AG08395 (cell line): ENCODE data around the gene KIF21A.
A peak's percentile ranks its signal among the peaks of the same experiment; 100 is the strongest.
"Not testable (repeated sequence)": the region's sequence is repeated elsewhere in the genome, so short reads cannot be mapped to it uniquely, and the experiment has no call there.

Experiments
- DNase-seq: peaks from one replicate; pipeline ENCODE4 v3.0.0; 2012; ENCODE audit warnings: mixed read lengths, low spot score

Gene KIF21A

GRCh38 chr12:39341761-39342160 is 101.2 kb downstream of the KIF21A start:
- no peak for DNase-seq

GRCh38 chr12:39341179-39341578 is 101.7 kb downstream of the KIF21A start:
- no peak for DNase-seq

GRCh38 chr12:39332661-39333175 is 110.2 kb downstream of the KIF21A start:
- no peak for DNase-seq

GRCh38 chr12:39331539-39332261 is 111.2 kb downstream of the KIF21A start:
- no peak for DNase-seq

- DNase-seq, result no peak
Observed at GRCh38 chr12:39329876-39330275, 113.0 kb downstream of the KIF21A start.

- DNase-seq, result peak; percentile 3
Observed at GRCh38 chr12:39329018-39329417, 113.9 kb downstream of the KIF21A start.

GRCh38 chr12:39327965-39328364 is 115.0 kb downstream of the KIF21A start:
- no peak for DNase-seq

- DNase-seq, result no peak
Observed at GRCh38 chr12:39327510-39327909, 115.4 kb downstream of the KIF21A start.

- no peak for DNase-seq
Observed at GRCh38 chr12:39319180-39319579, 123.7 kb downstream of the KIF21A start.

GRCh38 chr12:39314547-39314946 is 128.4 kb downstream of the KIF21A start:
- no peak for DNase-seq

- DNase-seq, result no peak
Observed at GRCh38 chr12:39309516-39309915, 133.4 kb downstream of the KIF21A start.

GRCh38 chr12:39301422-39301821 is 141.5 kb downstream of the KIF21A start:
- DNase-seq, result no peak

- no peak for DNase-seq
Observed at GRCh38 chr12:39300799-39301198, 142.1 kb downstream of the KIF21A start.

GRCh38 chr12:39297891-39298290 is 145.0 kb downstream of the KIF21A start:
- no peak for DNase-seq

GRCh38 chr12:39296496-39296895 is 146.4 kb downstream of the KIF21A start:
- DNase-seq, result no peak

GRCh38 chr12:39295593-39295992 is 147.3 kb downstream of the KIF21A start:
- not testable (repeated sequence) for DNase-seq

GRCh38 chr12:39294715-39295114 is 148.2 kb downstream of the KIF21A start:
- DNase-seq, result no peak

GRCh38 chr12:39292125-39292630 is 150.7 kb downstream of the KIF21A start:
- no peak for DNase-seq

GRCh38 chr12:39287817-39288216 is 155.1 kb downstream of the KIF21A start:
- DNase-seq, result no peak

GRCh38 chr12:39287409-39287808 is 155.5 kb downstream of the KIF21A start:
- no peak for DNase-seq

- no peak for DNase-seq
Observed at GRCh38 chr12:39278426-39278825, 164.5 kb downstream of the KIF21A start.

GRCh38 chr12:39277416-39277815 is 165.5 kb downstream of the KIF21A start:
- no peak for DNase-seq

GRCh38 chr12:39275846-39276245 is 167.1 kb downstream of the KIF21A start:
- no peak for DNase-seq
